Vagina (tissue), 2 donors: ENCODE measurements around the gene STX17. TPM values are rescaled to one million over a fixed set of nuclear protein-coding genes. Genes with fewer than 3 reads are reported as not detected.

ENCODE experiments used
- DNase-seq, 2 donors: peaks; one replicate each; pipeline ENCODE4 v3.0.0-alpha.2; 2017; ENCODE audit errors: extremely low spot score in 2 of 2
- H3K27ac ChIP-seq: fragments of 200-600 bp; sonication (generic); one replicate; pipeline ENCODE4 v1.5.1; 2019
- H3K27me3 ChIP-seq: fragments of 200-600 bp; sonication (generic); one replicate; pipeline ENCODE4 v1.5.1; 2019
- H3K36me3 ChIP-seq, 2 donors: fragments of 200-600 bp; sonication (generic); one replicate each; pipeline ENCODE4 v1.5.1; 2017 to 2019
- H3K4me1 ChIP-seq: fragments of 200-600 bp; sonication (generic); one replicate; pipeline ENCODE4 v1.5.1; 2019
- H3K4me3 ChIP-seq, 2 donors: fragments of 200-600 bp; sonication (generic); 1 replicate in 1 of 2; 2 replicates in 1 of 2; pipeline ENCODE4 v1.5.1; 2016 to 2019
- H3K9me3 ChIP-seq: fragments of 200-600 bp; sonication (generic); one replicate; pipeline ENCODE4 v1.5.1; 2019
- CTCF ChIP-seq, 3 experiments: fragments of 450-650 bp in 2 of 3; fragments of 200-600 bp in 1 of 3; sonication (generic) in 1 of 3; IDR thresholded peaks; one replicate each; pipeline ENCODE4 v1.5.1; 2017 to 2019; ENCODE audit warnings: antibody characterized with exemption in 3 of 3, mild to moderate bottlenecking in 2 of 3, moderate library complexity in 2 of 3
- POLR2A ChIP-seq, 2 donors: fragments of 450-650 bp; IDR thresholded peaks; one replicate each; pipeline ENCODE4 v1.6.1; 2017; ENCODE audit warnings: antibody characterized with exemption in 2 of 2, mild to moderate bottlenecking in 2 of 2, moderate library complexity in 2 of 2
- POLR2AphosphoS5 ChIP-seq, 2 donors: sonication (generic); formaldehyde crosslinking; IDR thresholded peaks; one replicate each; pipeline ENCODE4 v1.9.0; 2017; ENCODE audit warnings: antibody characterized with exemption in 2 of 2, mild to moderate bottlenecking in 2 of 2, low read depth in 1 of 2; ENCODE audit not compliant: insufficient read depth in 1 of 2
- intact Hi-C: fragments of 100-400 bp; cut with DNase I; formaldehyde crosslinking; loops from one replicate; pipeline ENCODE4 v1.15.1; 2023
- total RNA-seq: library from RNA; depleted of rRNA; stranded (reverse); fragments of >200 nt; gene quantifications from one replicate; pipeline ENCODE4 v1.2.3, GENCODE V29; 2016

The STX17 gene
- total RNA-seq, 1 donor from 2014 or later = 55.7 TPM

GRCh38 chr9:99870126-99870525 is 36.3 kb upstream of the STX17 start:
- no peaks in the 10 kb centered on the region for H3K9me3 ChIP-seq
- H3K4me3 ChIP-seq = no peak overlapping the region
- no peak overlapping the region for H3K27ac ChIP-seq
- no peaks in the 10 kb centered on the region for H3K36me3 ChIP-seq
- TF ChIP-seq CTCF (IDR thresholded peaks at IDR 0.05) (no peak), POLR2A (IDR thresholded peaks at IDR 0.05) (no peak), POLR2AphosphoS5 (IDR thresholded peaks at IDR 0.05; ENCODE audit: insufficient read depth in 1 of 2, low read depth in 1 of 2) (no peak)
- intact Hi-C loops = no loop called here
- DNase-seq = no peak
- no peaks in the 10 kb centered on the region for H3K27me3 ChIP-seq
- no peaks in the 10 kb centered on the region for H3K4me1 ChIP-seq

GRCh38 chr9:99873531-99873930 is 32.9 kb upstream of the STX17 start:
- Histone ChIP-seq H3K4me3 (no peak overlapping the region), H3K4me1 (no peaks in the 10 kb centered on the region), H3K9me3 (no peaks in the 10 kb centered on the region), H3K27me3 (no peaks in the 10 kb centered on the region), H3K27ac (no peak overlapping the region), H3K36me3 (no peaks in the 10 kb centered on the region)
- intact Hi-C loops = no loop called here
- no peak for DNase-seq
- no peak for TF ChIP-seq POLR2A (IDR thresholded peaks at IDR 0.05)

- Histone ChIP-seq H3K4me3 (no peak overlapping the region), H3K9me3 (no peaks in the 10 kb centered on the region), H3K36me3 (no peaks in the 10 kb centered on the region), H3K4me1 (no peaks in the 10 kb centered on the region), H3K27me3 (no peaks in the 10 kb centered on the region), H3K27ac (no peak overlapping the region)
- DNase-seq = no peak
- TF ChIP-seq CTCF (IDR thresholded peaks at IDR 0.05) = no peak
- TF ChIP-seq POLR2AphosphoS5 (IDR thresholded peaks at IDR 0.05; ENCODE audit: insufficient read depth in 1 of 2, low read depth in 1 of 2) = no peak
- no peak for TF ChIP-seq POLR2A (IDR thresholded peaks at IDR 0.05)
- intact Hi-C loops = no loop called here
These were observed 32.4 kb upstream of the STX17 start for GRCh38 chr9:99873943-99874584.

- H3K27me3 ChIP-seq = no peaks in the 10 kb centered on the region
- no peak overlapping the region for H3K27ac ChIP-seq
- H3K4me3 ChIP-seq = no peak overlapping the region
- intact Hi-C loops = no loop called here
- DNase-seq = no peak
- no peaks in the 10 kb centered on the region for H3K36me3 ChIP-seq
- H3K9me3 ChIP-seq = no peaks in the 10 kb centered on the region
- H3K4me1 ChIP-seq = no peaks in the 10 kb centered on the region
- TF ChIP-seq POLR2AphosphoS5 (IDR thresholded peaks at IDR 0.05; ENCODE audit: insufficient read depth in 1 of 2, low read depth in 1 of 2) = no peak
- no peak for TF ChIP-seq CTCF (IDR thresholded peaks at IDR 0.05)
- TF ChIP-seq POLR2A (IDR thresholded peaks at IDR 0.05) = no peak
These were observed 30.3 kb upstream of the STX17 start for GRCh38 chr9:99876190-99876589.

- H3K27me3 ChIP-seq = no peaks in the 10 kb centered on the region
- intact Hi-C loops = no loop called here
- H3K27ac ChIP-seq = no peak overlapping the region
- no peak for TF ChIP-seq CTCF (IDR thresholded peaks at IDR 0.05)
- no peak for TF ChIP-seq POLR2AphosphoS5 (IDR thresholded peaks at IDR 0.05; ENCODE audit: insufficient read depth in 1 of 2, low read depth in 1 of 2)
- TF ChIP-seq POLR2A (IDR thresholded peaks at IDR 0.05) = no peak
- no peaks in the 10 kb centered on the region for H3K36me3 ChIP-seq
- DNase-seq = no peak
- no peak overlapping the region for H3K4me3 ChIP-seq
- no peaks in the 10 kb centered on the region for H3K4me1 ChIP-seq
- H3K9me3 ChIP-seq = no peaks in the 10 kb centered on the region
These were observed 27.8 kb upstream of the STX17 start for GRCh38 chr9:99878651-99879050.
